Activated naive CD4-positive, alpha-beta T cell treated with anti-CD3 and anti-CD28 coated beads, Interleukin-2, amount 50 U/mL, for 24 hours (primary cell): ENCODE results near the gene NATD1.

ENCODE experiments used
- H3K27ac Mint-ChIP-seq: one replicate; pipeline ENCODE4 v1.8.0; 2021; ENCODE audit warnings: mild to moderate bottlenecking, mixed read lengths
- H3K27me3 Mint-ChIP-seq: one replicate; pipeline ENCODE4 v1.8.0; 2021; ENCODE audit warnings: mixed read lengths
- H3K36me3 Mint-ChIP-seq: one replicate; pipeline ENCODE4 v1.8.0; 2021; ENCODE audit warnings: mixed read lengths
- H3K4me1 Mint-ChIP-seq: one replicate; pipeline ENCODE4 v1.8.0; 2021; ENCODE audit warnings: mixed read lengths
- H3K4me3 Mint-ChIP-seq: one replicate; pipeline ENCODE4 v1.8.0; 2021; ENCODE audit warnings: mild to moderate bottlenecking, mixed read lengths
- H3K9me3 Mint-ChIP-seq: one replicate; pipeline ENCODE4 v1.8.0; 2021; ENCODE audit warnings: mixed read lengths

NATD1 gene

GRCh38 chr17:21293831-21294210, 40.6 kb upstream of the NATD1 start:
- Mint-ChIP-seq H3K27ac (no peak overlapping the region), H3K36me3 (peaks cover 12% of the 10 kb centered on the region), H3K9me3 (no peaks in the 10 kb centered on the region), H3K4me1 (peaks cover 36% of the 10 kb centered on the region), H3K4me3 (no peak overlapping the region), H3K27me3 (peaks cover 2% of the 10 kb centered on the region)

- H3K9me3 Mint-ChIP-seq = no peaks in the 10 kb centered on the region
These were observed 39.9 kb upstream of the NATD1 start for GRCh38 chr17:21292867-21293830.

GRCh38 chr17:21291862-21292261, 38.7 kb upstream of the NATD1 start:
- Mint-ChIP-seq H3K36me3 (peaks cover 12% of the 10 kb centered on the region), H3K27me3 (peaks cover 2% of the 10 kb centered on the region), H3K9me3 (no peaks in the 10 kb centered on the region), H3K4me1 (peaks cover 54% of the 10 kb centered on the region), H3K4me3 (no peak overlapping the region), H3K27ac (no peak overlapping the region)

More at GRCh38 chr17:21292867-21293830, 39.9 kb upstream of the NATD1 start:
- Mint-ChIP-seq H3K27ac (no peak overlapping the region), H3K4me1 (peaks cover 42% of the 10 kb centered on the region), H3K4me3 (no peak overlapping the region), H3K27me3 (peaks cover 2% of the 10 kb centered on the region), H3K36me3 (peaks cover 12% of the 10 kb centered on the region)

GRCh38 chr17:21291357-21291756, 38.1 kb upstream of the NATD1 start:
- Mint-ChIP-seq H3K27me3 (peaks cover 2% of the 10 kb centered on the region), H3K9me3 (no peaks in the 10 kb centered on the region), H3K4me1 (peaks cover 59% of the 10 kb centered on the region), H3K4me3 (no peak overlapping the region), H3K36me3 (peaks cover 13% of the 10 kb centered on the region), H3K27ac (no peak overlapping the region)

GRCh38 chr17:21289902-21290571, 36.8 kb upstream of the NATD1 start:
- H3K4me1 Mint-ChIP-seq = peaks cover 62% of the 10 kb centered on the region
- H3K4me3 Mint-ChIP-seq = peak overlapping the region; percentile 34
- H3K9me3 Mint-ChIP-seq = no peaks in the 10 kb centered on the region
- H3K27me3 Mint-ChIP-seq = peaks cover 2% of the 10 kb centered on the region
- H3K36me3 Mint-ChIP-seq = peaks cover 20% of the 10 kb centered on the region
- H3K27ac Mint-ChIP-seq = peak overlapping the region; percentile 85

GRCh38 chr17:21289175-21289901, 36.1 kb upstream of the NATD1 start:
- Mint-ChIP-seq H3K4me3 (peak overlapping the region; percentile 100), H3K9me3 (no peaks in the 10 kb centered on the region), H3K27me3 (peaks cover 2% of the 10 kb centered on the region), H3K4me1 (peaks cover 55% of the 10 kb centered on the region), H3K36me3 (peaks cover 20% of the 10 kb centered on the region), H3K27ac (peak overlapping the region; percentile 96)

GRCh38 chr17:21288571-21289017, 35.4 kb upstream of the NATD1 start:
- H3K4me3 Mint-ChIP-seq = peak overlapping the region; percentile 100
- H3K27ac Mint-ChIP-seq = peak overlapping the region; percentile 96
- H3K36me3 Mint-ChIP-seq = peaks cover 18% of the 10 kb centered on the region
- peaks cover 2% of the 10 kb centered on the region for H3K27me3 Mint-ChIP-seq
- no peaks in the 10 kb centered on the region for H3K9me3 Mint-ChIP-seq
- H3K4me1 Mint-ChIP-seq = peaks cover 51% of the 10 kb centered on the region

GRCh38 chr17:21287703-21288449, 34.7 kb upstream of the NATD1 start:
- peaks cover 2% of the 10 kb centered on the region for H3K27me3 Mint-ChIP-seq
- H3K36me3 Mint-ChIP-seq = peaks cover 18% of the 10 kb centered on the region
- peak overlapping the region; percentile 96 for H3K27ac Mint-ChIP-seq
- H3K4me1 Mint-ChIP-seq = peaks cover 51% of the 10 kb centered on the region
- no peaks in the 10 kb centered on the region for H3K9me3 Mint-ChIP-seq
- H3K4me3 Mint-ChIP-seq = peak overlapping the region; percentile 100

- Mint-ChIP-seq H3K27ac (peak overlapping the region; percentile 96), H3K36me3 (peaks cover 14% of the 10 kb centered on the region), H3K27me3 (peaks cover 2% of the 10 kb centered on the region), H3K4me1 (peaks cover 52% of the 10 kb centered on the region), H3K9me3 (no peaks in the 10 kb centered on the region), H3K4me3 (peak overlapping the region; percentile 100)
These were observed 33.9 kb upstream of the NATD1 start for GRCh38 chr17:21286909-21287702.

GRCh38 chr17:21286066-21286770, 33.0 kb upstream of the NATD1 start:
- H3K9me3 Mint-ChIP-seq = no peaks in the 10 kb centered on the region
- peaks cover 48% of the 10 kb centered on the region for H3K4me1 Mint-ChIP-seq
- H3K36me3 Mint-ChIP-seq = peaks cover 12% of the 10 kb centered on the region
- peaks cover 2% of the 10 kb centered on the region for H3K27me3 Mint-ChIP-seq
- H3K27ac Mint-ChIP-seq = peak overlapping the region; percentile 96
- peak overlapping the region; percentile 100 for H3K4me3 Mint-ChIP-seq

- Mint-ChIP-seq H3K9me3 (no peaks in the 10 kb centered on the region), H3K27ac (peak overlapping the region; percentile 96), H3K36me3 (peaks cover 8% of the 10 kb centered on the region), H3K4me3 (peak overlapping the region; percentile 100), H3K4me1 (peaks cover 44% of the 10 kb centered on the region), H3K27me3 (no peaks in the 10 kb centered on the region)
These were observed 32.2 kb upstream of the NATD1 start for GRCh38 chr17:21285164-21286065.

- Mint-ChIP-seq H3K4me1 (peaks cover 52% of the 10 kb centered on the region), H3K27me3 (no peaks in the 10 kb centered on the region), H3K36me3 (peaks cover 8% of the 10 kb centered on the region), H3K9me3 (no peaks in the 10 kb centered on the region), H3K4me3 (peak within 1 kb of the TSS; percentile 100), H3K27ac (peak within 1 kb of the TSS; percentile 96)
These were observed 31.3 kb upstream of the NATD1 start, which contains the start of gene MAP2K3 for GRCh38 chr17:21284319-21285163. MAP2K3 (plus strand) TSS chr17:21284711; CDS start chr17:21284921, 210 bp downstream.
